ENCODE results near the gene FOXL1.
"Not testable (repeated sequence)": the region's sequence is repeated elsewhere in the genome, so short reads cannot be mapped to it uniquely, and the experiment has no call there.

FOXL1 gene

DNA sequence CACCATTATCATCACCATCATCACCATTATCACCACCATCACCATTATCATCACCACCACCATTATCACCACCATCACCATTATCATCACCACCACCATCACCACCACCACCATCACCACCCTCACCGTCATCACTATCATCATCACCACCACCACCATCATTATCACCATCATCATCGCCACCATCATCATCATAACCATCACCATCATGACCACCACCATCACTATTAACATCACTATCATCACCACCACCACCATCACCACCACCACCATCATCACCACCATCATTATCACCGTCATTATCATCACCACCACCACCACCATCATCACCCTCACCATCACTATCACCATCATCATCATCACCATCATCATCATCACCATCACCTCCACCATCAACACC lies 9.1 kb downstream of the FOXL1 start:
- Histone ChIP-seq H3K4me1 (no peaks in the 10 kb centered on the region), H3K27me3 (ENCODE audit: low read depth) (peaks cover 10% of the 10 kb centered on the region; the same call in 1 of the 2 replicates), H3K4me3 (no peak overlapping the region), H3K36me3 (replicated peaks) (no peaks in the 10 kb centered on the region), H3K9me3 (no peaks in the 10 kb centered on the region)
- DNase-seq (ENCODE audit: low spot score in 2 of 2), result no peak
- in situ Hi-C loops (cut with MboI; ENCODE audit: low sequenced_read_pairs), result no loop called here

- H3K4me1 ChIP-seq; H3K36me3 ChIP-seq (replicated peaks); DNase-seq (ENCODE audit: low spot score in 2 of 2); in situ Hi-C loops (cut with MboI; ENCODE audit: low sequenced_read_pairs); H3K9me3 ChIP-seq; H3K4me3 ChIP-seq: not testable (repeated sequence)
- peaks cover 14% of the 10 kb centered on the region for H3K27me3 ChIP-seq (ENCODE audit: low read depth)
These were observed 9.6 kb downstream of the FOXL1 start for GRCh38 chr16:86587955-86588354.

- in situ Hi-C loops (cut with MboI; ENCODE audit: low sequenced_read_pairs), result no loop called here
- DNase-seq (ENCODE audit: low spot score in 2 of 2), result no peak
- H3K27me3 ChIP-seq (ENCODE audit: low read depth), result peaks cover 37% of the 10 kb centered on the region
- no peaks in the 10 kb centered on the region for H3K9me3 ChIP-seq
- H3K4me3 ChIP-seq, result no peak overlapping the region
- no peaks in the 10 kb centered on the region for H3K4me1 ChIP-seq
- H3K36me3 ChIP-seq (replicated peaks), result no peaks in the 10 kb centered on the region
These were observed 12.3 kb downstream of the FOXL1 start for GRCh38 chr16:86590501-86591144.

DNA sequence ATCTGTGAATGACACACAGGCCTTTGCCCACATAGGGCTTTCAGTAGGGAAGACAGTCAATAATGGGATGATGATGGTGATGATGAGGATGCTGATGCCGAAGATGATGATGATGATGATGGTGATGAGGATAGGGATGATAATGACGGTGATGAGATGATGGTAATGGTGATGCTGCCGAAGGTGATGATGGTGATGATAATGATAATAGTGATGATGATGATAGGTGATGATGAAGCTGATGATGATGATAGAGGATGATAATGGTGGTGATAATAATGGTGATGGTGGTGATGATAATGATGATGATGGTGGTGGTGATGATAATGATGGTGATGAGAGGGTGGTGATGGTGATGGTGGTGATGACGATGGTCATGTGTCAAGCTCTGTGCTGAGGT lies 12.9 kb downstream of the FOXL1 start:
- H3K4me1 ChIP-seq, result no peaks in the 10 kb centered on the region
- no peak for DNase-seq (ENCODE audit: low spot score in 2 of 2)
- H3K4me3 ChIP-seq, result no peak overlapping the region
- H3K9me3 ChIP-seq, result no peaks in the 10 kb centered on the region
- in situ Hi-C loops (cut with MboI; ENCODE audit: low sequenced_read_pairs), result no loop called here
- no peaks in the 10 kb centered on the region for H3K36me3 ChIP-seq (replicated peaks)
- peaks cover 43% of the 10 kb centered on the region for H3K27me3 ChIP-seq (ENCODE audit: low read depth)

- no peaks in the 10 kb centered on the region for H3K9me3 ChIP-seq
- H3K27me3 ChIP-seq (ENCODE audit: low read depth), result peaks cover 52% of the 10 kb centered on the region
- in situ Hi-C loops (cut with MboI; ENCODE audit: low sequenced_read_pairs), result no loop called here
- no peak for DNase-seq (ENCODE audit: low spot score in 2 of 2)
- no peak overlapping the region for H3K4me3 ChIP-seq
- H3K4me1 ChIP-seq, result no peaks in the 10 kb centered on the region
- H3K36me3 ChIP-seq (replicated peaks), result no peaks in the 10 kb centered on the region
These were observed 15.7 kb downstream of the FOXL1 start for GRCh38 chr16:86593913-86594620.

GRCh38 chr16:86594721-86595120 lies 16.4 kb downstream of the FOXL1 start:
- Histone ChIP-seq H3K4me1 (no peaks in the 10 kb centered on the region), H3K27me3 (ENCODE audit: low read depth) (peaks cover 52% of the 10 kb centered on the region)
- in situ Hi-C loops (cut with MboI; ENCODE audit: low sequenced_read_pairs), result no loop called here

GRCh38 chr16:86595983-86596605 lies 17.7 kb downstream of the FOXL1 start:
- Histone ChIP-seq H3K36me3 (replicated peaks) (no peaks in the 10 kb centered on the region), H3K27me3 (ENCODE audit: low read depth) (peaks cover 51% of the 10 kb centered on the region), H3K4me3 (no peak overlapping the region), H3K4me1 (no peaks in the 10 kb centered on the region), H3K9me3 (no peaks in the 10 kb centered on the region)
- in situ Hi-C loops (cut with MboI; ENCODE audit: low sequenced_read_pairs), result no loop called here
- no peak for DNase-seq (ENCODE audit: low spot score in 2 of 2)

More at GRCh38 chr16:86594721-86595120, 16.4 kb downstream of the FOXL1 start:
- Histone ChIP-seq H3K4me3 (no peak overlapping the region), H3K9me3 (no peaks in the 10 kb centered on the region), H3K36me3 (replicated peaks) (no peaks in the 10 kb centered on the region)
- DNase-seq (ENCODE audit: low spot score in 2 of 2), result no peak

DNA sequence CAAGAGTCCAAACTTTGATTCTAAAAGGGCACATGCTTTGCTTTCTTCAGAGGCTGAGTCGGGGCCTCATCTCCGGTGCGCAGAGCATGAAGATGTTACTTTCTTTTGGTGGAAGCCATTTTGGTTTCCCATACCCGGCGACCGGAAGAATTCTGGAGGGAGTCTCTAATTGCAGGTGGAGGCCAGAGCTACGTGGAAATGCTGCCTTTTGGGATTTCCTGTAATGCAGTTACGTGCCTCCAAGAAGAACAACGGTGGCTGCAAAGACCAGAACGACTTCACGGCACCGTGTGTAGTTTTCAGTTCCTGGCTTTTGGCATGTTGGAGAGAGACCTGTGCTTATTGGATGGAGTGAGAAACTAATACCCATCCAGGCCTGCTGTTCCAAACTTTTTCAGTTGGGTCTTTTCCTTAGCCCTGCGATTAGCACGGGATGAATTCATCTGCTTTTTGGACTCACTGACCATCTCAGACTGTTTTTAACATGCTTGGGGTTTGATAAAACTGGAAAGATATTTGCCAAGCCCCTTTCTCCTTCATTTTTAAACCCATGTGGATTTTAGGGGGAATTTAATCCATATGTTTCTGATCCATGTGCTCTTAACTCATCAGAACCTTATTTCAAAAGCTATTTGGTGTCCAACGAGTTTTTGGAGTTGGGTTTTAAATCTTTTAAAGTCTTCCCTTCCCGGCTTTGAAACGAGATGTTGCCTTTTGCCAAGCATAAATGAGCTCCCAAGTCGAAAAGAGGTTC lies 19.0 kb downstream of the FOXL1 start:
- DNase-seq (ENCODE audit: low spot score in 2 of 2), result no peak
- H3K4me1 ChIP-seq, result no peaks in the 10 kb centered on the region
- H3K36me3 ChIP-seq (replicated peaks), result no peaks in the 10 kb centered on the region
- H3K4me3 ChIP-seq, result no peak overlapping the region
- H3K9me3 ChIP-seq, result no peaks in the 10 kb centered on the region
- in situ Hi-C loops (cut with MboI; ENCODE audit: low sequenced_read_pairs), result no loop called here
- peaks cover 44% of the 10 kb centered on the region for H3K27me3 ChIP-seq (ENCODE audit: low read depth)

DNA sequence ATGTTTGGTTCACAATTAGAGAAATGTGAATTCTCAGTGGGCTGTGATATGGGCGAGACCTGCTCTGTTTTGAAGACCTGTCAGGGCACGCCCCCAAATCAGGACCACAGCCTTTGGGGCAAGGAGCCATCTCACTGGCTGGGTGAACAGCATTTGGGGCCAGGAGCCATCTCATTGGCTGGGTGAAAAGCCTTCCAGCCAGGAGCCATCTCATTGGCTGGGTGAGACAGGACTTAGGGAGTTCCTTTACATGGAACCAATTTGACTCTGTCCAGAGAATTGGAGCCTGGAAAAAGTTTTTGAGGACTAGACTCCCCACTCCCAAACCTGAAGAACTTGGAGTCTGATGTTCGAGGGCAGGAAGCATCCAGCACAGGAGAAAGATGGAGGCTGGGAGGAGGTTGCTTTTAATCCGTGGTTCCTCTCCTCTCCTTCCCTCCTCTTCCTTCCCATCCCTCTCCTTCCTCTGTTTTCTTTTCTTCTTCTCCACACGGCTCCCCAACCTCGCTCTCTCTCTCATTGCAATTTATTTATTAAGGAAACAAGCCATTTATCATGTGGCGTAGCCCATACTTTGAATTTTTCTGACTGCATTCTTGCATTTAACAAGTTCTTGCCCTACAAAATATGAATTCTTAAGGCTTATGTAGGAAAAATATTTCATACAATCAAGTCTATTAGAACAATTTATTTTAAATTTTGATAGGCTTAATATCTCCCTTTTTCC lies 19.7 kb downstream of the FOXL1 start:
- Histone ChIP-seq H3K36me3 (replicated peaks) (no peaks in the 10 kb centered on the region), H3K4me1 (no peaks in the 10 kb centered on the region), H3K4me3 (no peak overlapping the region), H3K27me3 (ENCODE audit: low read depth) (peaks cover 37% of the 10 kb centered on the region), H3K9me3 (no peaks in the 10 kb centered on the region)
- in situ Hi-C loops (cut with MboI; ENCODE audit: low sequenced_read_pairs), result no loop called here
- no peak for DNase-seq (ENCODE audit: low spot score in 2 of 2)

GRCh38 chr16:86598607-86599565 lies 20.5 kb downstream of the FOXL1 start:
- Histone ChIP-seq H3K4me3 (no peak overlapping the region), H3K27me3 (ENCODE audit: low read depth) (peaks cover 28% of the 10 kb centered on the region), H3K9me3 (no peaks in the 10 kb centered on the region), H3K36me3 (replicated peaks) (no peaks in the 10 kb centered on the region), H3K4me1 (no peaks in the 10 kb centered on the region)
- in situ Hi-C loops (cut with MboI; ENCODE audit: low sequenced_read_pairs), result no loop called here
- no peak for DNase-seq (ENCODE audit: low spot score in 2 of 2)

DNA sequence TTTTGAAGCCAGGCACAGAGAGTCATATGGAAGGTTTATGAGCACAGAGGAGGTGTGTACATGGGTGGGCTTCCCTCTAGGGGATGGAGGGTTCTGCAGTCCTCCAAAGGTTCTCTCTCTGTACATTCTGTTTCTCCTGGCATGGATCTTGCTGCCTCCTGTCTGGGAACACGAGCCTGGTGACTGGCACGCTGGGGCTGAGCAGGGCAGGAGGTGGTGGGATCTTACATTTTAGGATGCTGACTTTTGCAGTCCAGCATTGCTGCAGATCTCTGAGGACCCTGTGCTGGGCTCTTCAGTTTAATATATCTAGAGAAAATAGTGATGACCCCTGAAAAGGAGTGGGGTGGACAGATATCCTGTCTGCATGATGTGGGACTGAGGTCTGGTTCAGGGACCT lies 23.0 kb downstream of the FOXL1 start:
- Histone ChIP-seq H3K36me3 (replicated peaks) (no peaks in the 10 kb centered on the region), H3K27me3 (ENCODE audit: low read depth) (peaks cover 8% of the 10 kb centered on the region), H3K4me3 (no peak overlapping the region), H3K4me1 (no peaks in the 10 kb centered on the region), H3K9me3 (no peaks in the 10 kb centered on the region)
- no peak for DNase-seq (ENCODE audit: low spot score in 2 of 2)
- in situ Hi-C loops (cut with MboI; ENCODE audit: low sequenced_read_pairs), result no loop called here

- no peak for DNase-seq (ENCODE audit: low spot score in 2 of 2)
- Histone ChIP-seq H3K4me3 (no peak overlapping the region), H3K27me3 (ENCODE audit: low read depth) (peaks cover 7% of the 10 kb centered on the region), H3K9me3 (no peaks in the 10 kb centered on the region), H3K36me3 (replicated peaks) (no peaks in the 10 kb centered on the region), H3K4me1 (no peaks in the 10 kb centered on the region)
- in situ Hi-C loops (cut with MboI; ENCODE audit: low sequenced_read_pairs), result no loop called here
These were observed 24.2 kb downstream of the FOXL1 start for GRCh38 chr16:86602521-86602920.
